MM.1S (cell line): ENCODE measurements around the gene RBM47.

Experiments used
- DNase-seq: peaks from one replicate; pipeline ENCODE4 v3.0.0-alpha.2; 2015
- H2AFZ ChIP-seq: fragments of 300-600 bp; sonication (generic); 2 replicates; pipeline ENCODE4 v1.6.0; 2016; ENCODE audit warnings: antibody characterized with exemption, low read length
- H3F3A ChIP-seq: fragments of 300-600 bp; sonication (generic); 2 replicates; pipeline ENCODE4 v1.6.1; 2016; ENCODE audit warnings: mild to moderate bottlenecking, antibody characterized with exemption, low read length, moderate library complexity, mixed read lengths; ENCODE audit not compliant: insufficient read depth
- H3K27ac ChIP-seq: fragments of 300-600 bp; sonication (generic); 2 replicates; pipeline ENCODE4 v1.5.1; 2016; ENCODE audit warnings: mild to moderate bottlenecking, low read length
- H3K27me3 ChIP-seq: fragments of 300-600 bp; sonication (generic); replicated peaks from 2 replicates; pipeline ENCODE4 v1.6.0; 2016; ENCODE audit warnings: low read length; ENCODE audit not compliant: insufficient read depth
- H3K36me3 ChIP-seq: fragments of 300-600 bp; sonication (generic); replicated peaks from 2 replicates; pipeline ENCODE4 v1.6.1; 2016; ENCODE audit warnings: mild to moderate bottlenecking, low read length, mixed read lengths; ENCODE audit not compliant: insufficient read depth
- H3K4me1 ChIP-seq: fragments of 300-600 bp; sonication (generic); 2 replicates; pipeline ENCODE4 v1.6.1; 2016; ENCODE audit warnings: low read length, mixed read lengths
- H3K4me2 ChIP-seq: fragments of 300-600 bp; sonication (generic); 2 replicates; pipeline ENCODE4 v1.6.0; 2016; ENCODE audit warnings: low read depth, low read length
- H3K4me3 ChIP-seq: fragments of 300-600 bp; sonication (generic); 2 replicates; pipeline ENCODE4 v1.5.1; 2016; ENCODE audit warnings: low read length, mixed read lengths
- H3K79me2 ChIP-seq: fragments of 300-600 bp; sonication (generic); 2 replicates; pipeline ENCODE4 v1.6.1; 2016; ENCODE audit warnings: mixed run types, low read length, mixed read lengths
- H3K9ac ChIP-seq: fragments of 300-600 bp; sonication (generic); 2 replicates; pipeline ENCODE4 v1.6.1; 2016; ENCODE audit warnings: low read length, mixed read lengths
- H3K9me2 ChIP-seq: fragments of 300-600 bp; sonication (generic); replicated peaks from 2 replicates; pipeline ENCODE4 v1.6.1; 2016; ENCODE audit warnings: mild to moderate bottlenecking, low read length, mixed read lengths; ENCODE audit not compliant: insufficient read depth
- H3K9me3 ChIP-seq: fragments of 300-600 bp; sonication (generic); replicated peaks from 2 replicates; pipeline ENCODE4 v1.6.1; 2016; ENCODE audit warnings: mild to moderate bottlenecking, low read length, mixed read lengths; ENCODE audit not compliant: insufficient read depth
- H4K20me1 ChIP-seq: fragments of 300-600 bp; sonication (generic); 2 replicates; pipeline ENCODE4 v1.6.1; 2016; ENCODE audit warnings: mild to moderate bottlenecking, low read length, moderate library complexity, mixed read lengths; ENCODE audit not compliant: insufficient read depth
- EZH2 ChIP-seq: fragments of 300-600 bp; sonication (generic); optimal IDR thresholded peaks from 2 replicates; pipeline ENCODE3; 2017; ENCODE audit warnings: low read depth, mild to moderate bottlenecking, antibody characterized with exemption, low read length, mixed read lengths
- EZH2phosphoT487 ChIP-seq: fragments of 300-600 bp; sonication (generic); IDR thresholded peaks from 2 replicates; pipeline ENCODE4 v1.6.1; 2018; ENCODE audit warnings: antibody characterized with exemption, low read length
- TF ChIP-seq, protein P1 (sequence below): fragments of 300-600 bp; sonication (generic); IDR thresholded peaks from 2 replicates; pipeline ENCODE4 v1.5.1; 2016; ENCODE audit warnings: antibody characterized with exemption, low read length, mixed read lengths

Gene RBM47

GRCh38 chr4:40515037-40515397 lies 114.6 kb downstream of the RBM47 start:
- Histone ChIP-seq H3K79me2 (peaks cover 60% of the 10 kb centered on the region), H3F3A (peaks cover 14% of the 10 kb centered on the region), H3K9me3 (no peaks in the 10 kb centered on the region), H3K9ac (peak overlapping the region; percentile 27; the same call in 1 of the 2 replicates), H3K27me3 (no peaks in the 10 kb centered on the region), H3K36me3 (no peaks in the 10 kb centered on the region), H3K4me3 (peak overlapping the region; percentile 42), H4K20me1 (no peaks in the 10 kb centered on the region), H3K9me2 (no peaks in the 10 kb centered on the region), H3K4me2 (peak overlapping the region; percentile 80), H3K27ac (peak overlapping the region; percentile 84; the same call in 1 of the 2 replicates), H3K4me1 (peaks cover 17% of the 10 kb centered on the region), H2AFZ (no peak overlapping the region)
- TF ChIP-seq EZH2 (no peak), EZH2phosphoT487 (no peak)
- TF ChIP-seq, protein P1, sequence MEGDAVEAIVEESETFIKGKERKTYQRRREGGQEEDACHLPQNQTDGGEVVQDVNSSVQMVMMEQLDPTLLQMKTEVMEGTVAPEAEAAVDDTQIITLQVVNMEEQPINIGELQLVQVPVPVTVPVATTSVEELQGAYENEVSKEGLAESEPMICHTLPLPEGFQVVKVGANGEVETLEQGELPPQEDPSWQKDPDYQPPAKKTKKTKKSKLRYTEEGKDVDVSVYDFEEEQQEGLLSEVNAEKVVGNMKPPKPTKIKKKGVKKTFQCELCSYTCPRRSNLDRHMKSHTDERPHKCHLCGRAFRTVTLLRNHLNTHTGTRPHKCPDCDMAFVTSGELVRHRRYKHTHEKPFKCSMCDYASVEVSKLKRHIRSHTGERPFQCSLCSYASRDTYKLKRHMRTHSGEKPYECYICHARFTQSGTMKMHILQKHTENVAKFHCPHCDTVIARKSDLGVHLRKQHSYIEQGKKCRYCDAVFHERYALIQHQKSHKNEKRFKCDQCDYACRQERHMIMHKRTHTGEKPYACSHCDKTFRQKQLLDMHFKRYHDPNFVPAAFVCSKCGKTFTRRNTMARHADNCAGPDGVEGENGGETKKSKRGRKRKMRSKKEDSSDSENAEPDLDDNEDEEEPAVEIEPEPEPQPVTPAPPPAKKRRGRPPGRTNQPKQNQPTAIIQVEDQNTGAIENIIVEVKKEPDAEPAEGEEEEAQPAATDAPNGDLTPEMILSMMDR, result no peak
- no peak for DNase-seq

- peak; percentile 39 for DNase-seq
- Histone ChIP-seq H3K9me2 (no peaks in the 10 kb centered on the region), H2AFZ (no peak overlapping the region), H3K4me1 (peaks cover 17% of the 10 kb centered on the region), H3F3A (peaks cover 14% of the 10 kb centered on the region), H3K9me3 (no peaks in the 10 kb centered on the region), H3K4me3 (peak overlapping the region; percentile 42), H3K27me3 (no peaks in the 10 kb centered on the region), H3K9ac (peak overlapping the region; percentile 27; the same call in 1 of the 2 replicates), H3K27ac (peak overlapping the region; percentile 84; the same call in 1 of the 2 replicates), H4K20me1 (no peaks in the 10 kb centered on the region), H3K4me2 (peak overlapping the region; percentile 80), H3K36me3 (no peaks in the 10 kb centered on the region), H3K79me2 (peaks cover 60% of the 10 kb centered on the region)
- TF ChIP-seq, protein P1, result no peak
These were observed 115.1 kb downstream of the RBM47 start for GRCh38 chr4:40514497-40514951.

DNA sequence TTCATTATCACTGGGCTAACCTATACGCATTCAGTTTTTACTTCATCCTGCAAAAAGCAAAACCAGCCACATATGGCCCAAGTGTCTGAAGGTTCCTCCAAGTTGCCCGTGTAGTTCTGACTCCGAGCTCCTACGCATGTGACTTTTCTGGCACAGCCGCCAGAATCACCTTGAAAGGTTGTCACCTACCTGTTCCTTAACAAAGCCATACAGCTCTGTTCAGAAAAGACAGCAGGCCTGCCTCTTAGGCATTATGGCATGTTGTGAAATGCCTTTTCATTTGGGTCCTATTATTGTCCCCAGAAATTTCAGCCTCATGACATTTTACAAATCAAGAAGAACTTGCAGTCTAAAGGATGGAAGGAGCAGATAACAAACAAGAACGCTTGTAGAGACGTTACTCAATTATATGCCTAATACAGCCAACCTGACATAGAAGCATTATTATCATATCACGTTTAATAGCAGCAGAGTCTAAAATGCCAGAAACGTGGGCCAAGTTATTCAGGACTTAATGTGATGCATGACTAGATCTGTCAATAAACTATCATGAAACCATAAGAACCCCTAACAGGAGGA lies 118.5 kb downstream of the RBM47 start:
- no peak overlapping the region for H2AFZ ChIP-seq
- peaks cover 14% of the 10 kb centered on the region for H3F3A ChIP-seq
- peaks cover 13% of the 10 kb centered on the region for H3K4me1 ChIP-seq
- H3K9me2 ChIP-seq, result no peaks in the 10 kb centered on the region
- H3K4me2 ChIP-seq, result no peak overlapping the region
- peaks cover 79% of the 10 kb centered on the region for H3K79me2 ChIP-seq
- H3K36me3 ChIP-seq, result no peaks in the 10 kb centered on the region
- H4K20me1 ChIP-seq, result no peaks in the 10 kb centered on the region
- DNase-seq, result no peak
- TF ChIP-seq EZH2phosphoT487, result no peak
- no peak for TF ChIP-seq EZH2
- TF ChIP-seq, protein P1, result no peak
- H3K9ac ChIP-seq, result no peak overlapping the region
- H3K27me3 ChIP-seq, result no peaks in the 10 kb centered on the region
- H3K9me3 ChIP-seq, result no peaks in the 10 kb centered on the region
- no peak overlapping the region for H3K4me3 ChIP-seq
- H3K27ac ChIP-seq, result no peak overlapping the region
